ENCODE measurements around the gene PDCD11.

DNA sequence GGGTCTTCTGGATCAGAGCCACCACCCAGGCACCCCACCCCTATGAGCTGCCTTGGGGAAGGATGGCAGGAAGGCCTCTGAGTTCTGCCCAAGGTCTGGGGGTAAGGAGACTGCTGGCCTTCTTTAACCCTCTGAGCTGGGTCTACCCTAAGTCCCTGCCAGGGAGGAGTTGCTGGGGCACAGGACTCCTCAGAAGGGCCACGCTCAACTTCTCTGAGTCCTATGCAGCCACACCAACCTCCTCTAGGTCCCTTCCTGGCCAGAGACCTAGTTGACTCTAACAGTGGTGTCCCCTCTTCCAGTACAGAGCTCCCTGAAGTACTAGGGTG is 94.5 kb downstream of the PDCD11 start:
- TF ChIP-seq, protein P1, sequence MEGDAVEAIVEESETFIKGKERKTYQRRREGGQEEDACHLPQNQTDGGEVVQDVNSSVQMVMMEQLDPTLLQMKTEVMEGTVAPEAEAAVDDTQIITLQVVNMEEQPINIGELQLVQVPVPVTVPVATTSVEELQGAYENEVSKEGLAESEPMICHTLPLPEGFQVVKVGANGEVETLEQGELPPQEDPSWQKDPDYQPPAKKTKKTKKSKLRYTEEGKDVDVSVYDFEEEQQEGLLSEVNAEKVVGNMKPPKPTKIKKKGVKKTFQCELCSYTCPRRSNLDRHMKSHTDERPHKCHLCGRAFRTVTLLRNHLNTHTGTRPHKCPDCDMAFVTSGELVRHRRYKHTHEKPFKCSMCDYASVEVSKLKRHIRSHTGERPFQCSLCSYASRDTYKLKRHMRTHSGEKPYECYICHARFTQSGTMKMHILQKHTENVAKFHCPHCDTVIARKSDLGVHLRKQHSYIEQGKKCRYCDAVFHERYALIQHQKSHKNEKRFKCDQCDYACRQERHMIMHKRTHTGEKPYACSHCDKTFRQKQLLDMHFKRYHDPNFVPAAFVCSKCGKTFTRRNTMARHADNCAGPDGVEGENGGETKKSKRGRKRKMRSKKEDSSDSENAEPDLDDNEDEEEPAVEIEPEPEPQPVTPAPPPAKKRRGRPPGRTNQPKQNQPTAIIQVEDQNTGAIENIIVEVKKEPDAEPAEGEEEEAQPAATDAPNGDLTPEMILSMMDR (IDR thresholded peaks at IDR 0.05), result no peak
- TF ChIP-seq POLR2A (IDR thresholded peaks at IDR 0.05), result no peak

Data from esophagus squamous epithelium (tissue), 4 donors.